ENCODE measurements around the gene NAA80. TPM values are rescaled to one million over a fixed set of nuclear protein-coding genes. Genes with fewer than 3 reads are reported as not detected.
"Not testable (repeated sequence)": the region's sequence is repeated elsewhere in the genome, so short reads cannot be mapped to it uniquely, and the experiment has no call there.

The NAA80 gene
- total and polyA plus RNA-seq, 2 of the 13 experiments (the other 11 are each of a cell fraction or from before 2014, with no cell fraction given): 3.4 to 8.7 TPM

DNA sequence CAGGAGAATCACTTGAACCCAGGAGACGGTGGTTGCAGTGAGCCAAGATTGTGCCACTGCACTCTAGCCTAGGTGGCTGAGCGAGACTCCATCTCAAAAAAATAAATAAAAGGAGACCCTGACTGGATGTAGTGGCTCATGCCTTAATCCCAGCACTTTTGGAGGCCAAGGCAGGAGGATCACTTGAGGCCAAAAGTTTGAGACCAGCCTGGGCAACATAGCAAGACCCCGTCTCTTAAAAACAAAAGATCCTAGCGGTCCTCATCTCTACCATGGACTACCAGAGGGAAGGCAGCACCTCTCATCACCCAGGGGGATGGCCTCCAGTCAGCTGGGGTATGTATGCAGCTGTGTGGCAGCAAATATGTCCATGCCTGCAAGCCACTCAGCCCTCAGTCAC, 37.0 kb downstream of the NAA80 start:
- H3K9me3 ChIP-seq (ENCODE audit: low read length); CTCF ChIA-PET (ENCODE audit: low intra/inter-chr PET ratio, low total read pairs); H2AFZ ChIP-seq (ENCODE audit: low read length); H3K4me3 ChIP-seq (replicated peaks in 1 of 3; ENCODE audit: insufficient read depth in 1 of 3, low read depth in 2 of 3, low read length in 3 of 3); H3K9ac ChIP-seq (ENCODE audit: insufficient read depth, low read depth, low read length); BruUV-seq (replicated peaks); DNase-seq (ENCODE audit: low spot score); H4K20me1 ChIP-seq (ENCODE audit: insufficient read depth, low read length); H3K27me3 ChIP-seq (ENCODE audit: control insufficient read depth in 1 of 2, insufficient read depth in 2 of 2, low read length in 2 of 2); FAIRE-seq; ATAC-seq: not testable (repeated sequence)
- Histone ChIP-seq H3K4me2 (ENCODE audit: low read depth, low read length) (0 out of 2 replicates have a peak overlapping the region, but pooled peaks have one; percentile 29), H3K27ac (ENCODE audit: extremely low read length, insufficient read depth, low read length) (peak overlapping the region; percentile 96), H3K4me1 (ENCODE audit: insufficient read depth, low read length) (peaks cover 79% of the 10 kb centered on the region), H3K79me2 (ENCODE audit: insufficient read depth, low read length) (peaks cover 12% of the 10 kb centered on the region), H3K36me3 (replicated peaks in 1 of 2; ENCODE audit: control insufficient read depth in 1 of 2, insufficient read depth in 2 of 2, low read length in 2 of 2) (peaks cover 4 to 12% of the 10 kb centered on the region in 2 experiments; a peak in 4 of 5 replicates)
- POLR2A ChIA-PET: interaction anchor here (1.7 to 8.0 kb wide), 4 partner anchors 9 to 52 kb away, joined by 5 to 155 read pairs (median 66); partner anchors contain the start of genes HYAL3, NAA80 and SEMA3B
- TF ChIP-seq MED8 (CRISPR knock-in tag; IDR thresholded peaks at IDR 0.05; ENCODE audit: insufficient replicate concordance) (peak; percentile 6), ZNF121 (CRISPR knock-in tag; IDR thresholded peaks at IDR 0.05) (peak; percentile 89)
- TF ChIP-seq, protein P1, sequence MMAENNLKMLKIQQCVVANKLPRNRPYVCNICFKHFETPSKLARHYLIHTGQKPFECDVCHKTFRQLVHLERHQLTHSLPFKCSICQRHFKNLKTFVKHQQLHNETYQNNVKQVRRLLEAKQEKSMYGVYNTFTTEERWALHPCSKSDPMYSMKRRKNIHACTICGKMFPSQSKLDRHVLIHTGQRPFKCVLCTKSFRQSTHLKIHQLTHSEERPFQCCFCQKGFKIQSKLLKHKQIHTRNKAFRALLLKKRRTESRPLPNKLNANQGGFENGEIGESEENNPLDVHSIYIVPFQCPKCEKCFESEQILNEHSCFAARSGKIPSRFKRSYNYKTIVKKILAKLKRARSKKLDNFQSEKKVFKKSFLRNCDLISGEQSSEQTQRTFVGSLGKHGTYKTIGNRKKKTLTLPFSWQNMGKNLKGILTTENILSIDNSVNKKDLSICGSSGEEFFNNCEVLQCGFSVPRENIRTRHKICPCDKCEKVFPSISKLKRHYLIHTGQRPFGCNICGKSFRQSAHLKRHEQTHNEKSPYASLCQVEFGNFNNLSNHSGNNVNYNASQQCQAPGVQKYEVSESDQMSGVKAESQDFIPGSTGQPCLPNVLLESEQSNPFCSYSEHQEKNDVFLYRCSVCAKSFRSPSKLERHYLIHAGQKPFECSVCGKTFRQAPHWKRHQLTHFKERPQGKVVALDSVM (CRISPR knock-in tag; IDR thresholded peaks at IDR 0.05): peak; percentile 91
- 100% methylated on average over 4 of the region's 4 CpGs for WGBS (ENCODE audit: low lambda C conversion rate)
- intact Hi-C loops (cut with micrococcal nuclease; ENCODE audit: unreplicated experiment) (loop anchor here (5.0 kb wide), 1 partner anchor 40 kb away; the partner anchor contains the start of gene HYAL1), in situ Hi-C loops (cut with HindIII; ENCODE audit: extremely low pct_ligation_motif_present, low pct_unique_long_range_greater_than_20kb) (loop anchor here (5.0 kb wide), 1 partner anchor 60 kb away; the partner anchor contains the start of gene HYAL2)

DNA sequence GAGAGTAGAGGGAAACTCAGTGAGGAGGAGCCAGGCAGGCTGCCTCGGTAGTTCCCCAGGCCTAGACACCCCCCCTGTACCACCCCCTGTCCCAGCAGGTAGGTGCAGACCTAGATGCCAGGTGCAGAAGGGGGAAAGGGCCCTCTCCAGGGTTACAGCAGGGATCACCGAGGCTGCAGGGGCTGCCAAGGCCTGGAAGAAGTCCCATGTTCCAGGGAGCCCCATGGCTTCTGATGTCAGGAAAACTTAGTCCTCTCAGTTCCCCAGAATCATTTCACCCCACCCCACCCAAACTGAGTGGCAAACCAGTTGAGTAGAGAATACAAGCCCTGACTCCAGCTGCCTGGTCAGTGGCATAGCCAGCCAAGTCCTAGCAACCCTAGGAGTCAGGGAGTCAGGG, 37.7 kb downstream of the NAA80 start:
- no peaks in the 10 kb centered on the region for H3K9me3 ChIP-seq (ENCODE audit: low read length)
- in situ Hi-C loops (cut with HindIII; ENCODE audit: extremely low pct_ligation_motif_present, low pct_unique_long_range_greater_than_20kb) (loop anchor here (5.0 kb wide), 1 partner anchor 61 kb away; the partner anchor contains the start of gene HYAL2), intact Hi-C loops (cut with micrococcal nuclease; ENCODE audit: unreplicated experiment) (loop anchor here (5.0 kb wide), 1 partner anchor 41 kb away; the partner anchor contains the start of gene HYAL1)
- POLR2A ChIA-PET: interaction anchor here (2.2 to 8.0 kb wide), 9 partner anchors 10 to 76 kb away, joined by 7 to 155 read pairs (median 14); partner anchors contain the start of genes GNAI2, HYAL3, NAA80 and SEMA3B
- BruUV-seq (replicated peaks): no TSS peak
- peaks cover 72% of the 10 kb centered on the region for H3K4me1 ChIP-seq (ENCODE audit: insufficient read depth, low read length)
- peaks cover 9 to 19% of the 10 kb centered on the region in 2 experiments for H3K36me3 ChIP-seq (replicated peaks in 1 of 2; ENCODE audit: control insufficient read depth in 1 of 2, insufficient read depth in 2 of 2, low read length in 2 of 2)
- H2AFZ ChIP-seq (ENCODE audit: low read length): no peak overlapping the region
- peaks cover 12% of the 10 kb centered on the region for H3K79me2 ChIP-seq (ENCODE audit: insufficient read depth, low read length)
- no peaks in the 10 kb centered on the region for H3K27me3 ChIP-seq (ENCODE audit: control insufficient read depth in 1 of 2, insufficient read depth in 2 of 2, low read length in 2 of 2)
- H4K20me1 ChIP-seq (ENCODE audit: insufficient read depth, low read length): no peaks in the 10 kb centered on the region
- DNase-seq (ENCODE audit: low spot score) (no peak), FAIRE-seq (no peak), ATAC-seq (no peak)
- WGBS (ENCODE audit: low lambda C conversion rate): 14% methylated on average over 1 of the region's 2 CpGs
- peak overlapping the region; percentile 50 to 76 (median 62); a peak in 5 of 6 replicates for H3K4me3 ChIP-seq (replicated peaks in 1 of 3; ENCODE audit: insufficient read depth in 1 of 3, low read depth in 2 of 3, low read length in 3 of 3)
- CTCF ChIA-PET (ENCODE audit: low intra/inter-chr PET ratio, low total read pairs): no interaction called here
- H3K27ac ChIP-seq (ENCODE audit: extremely low read length, insufficient read depth, low read length): peak overlapping the region; percentile 99
- H3K9ac ChIP-seq (ENCODE audit: insufficient read depth, low read depth, low read length): peak overlapping the region; percentile 94
- TF ChIP-seq HOXD1 (CRISPR knock-in tag; IDR thresholded peaks at IDR 0.05) (no peak), FOXM1 (CRISPR knock-in tag; IDR thresholded peaks at IDR 0.05) (no peak), ZNF850 (CRISPR knock-in tag; conservative IDR thresholded peaks at IDR 0.05) (no peak), ZNF543 (CRISPR knock-in tag; IDR thresholded peaks at IDR 0.05) (0 out of 2 replicates have a peak, but pooled peaks have one; percentile 36), HMGA1 (CRISPR knock-in tag; conservative IDR thresholded peaks at IDR 0.05) (no peak), ZNF414 (CRISPR knock-in tag; IDR thresholded peaks at IDR 0.05) (no peak)
- H3K4me2 ChIP-seq (ENCODE audit: low read depth, low read length): peak overlapping the region; percentile 97
